ENCODE results near the gene PPP1R10.

Gene PPP1R10

DNA sequence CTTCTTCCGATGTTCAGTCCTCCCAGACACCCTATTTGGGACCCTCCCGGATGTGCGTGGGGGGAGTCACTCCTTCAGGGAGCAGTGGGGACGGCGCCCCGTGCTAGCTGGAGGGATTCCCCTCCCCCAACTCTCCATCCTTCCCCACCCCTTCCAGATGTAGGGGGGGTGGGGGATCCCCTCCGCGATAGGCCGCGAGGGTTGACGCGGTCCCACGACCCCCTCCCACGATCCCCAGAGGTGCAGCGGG, 61.3 kb downstream of the PPP1R10 start:
- no peak for DNase-seq

DNA sequence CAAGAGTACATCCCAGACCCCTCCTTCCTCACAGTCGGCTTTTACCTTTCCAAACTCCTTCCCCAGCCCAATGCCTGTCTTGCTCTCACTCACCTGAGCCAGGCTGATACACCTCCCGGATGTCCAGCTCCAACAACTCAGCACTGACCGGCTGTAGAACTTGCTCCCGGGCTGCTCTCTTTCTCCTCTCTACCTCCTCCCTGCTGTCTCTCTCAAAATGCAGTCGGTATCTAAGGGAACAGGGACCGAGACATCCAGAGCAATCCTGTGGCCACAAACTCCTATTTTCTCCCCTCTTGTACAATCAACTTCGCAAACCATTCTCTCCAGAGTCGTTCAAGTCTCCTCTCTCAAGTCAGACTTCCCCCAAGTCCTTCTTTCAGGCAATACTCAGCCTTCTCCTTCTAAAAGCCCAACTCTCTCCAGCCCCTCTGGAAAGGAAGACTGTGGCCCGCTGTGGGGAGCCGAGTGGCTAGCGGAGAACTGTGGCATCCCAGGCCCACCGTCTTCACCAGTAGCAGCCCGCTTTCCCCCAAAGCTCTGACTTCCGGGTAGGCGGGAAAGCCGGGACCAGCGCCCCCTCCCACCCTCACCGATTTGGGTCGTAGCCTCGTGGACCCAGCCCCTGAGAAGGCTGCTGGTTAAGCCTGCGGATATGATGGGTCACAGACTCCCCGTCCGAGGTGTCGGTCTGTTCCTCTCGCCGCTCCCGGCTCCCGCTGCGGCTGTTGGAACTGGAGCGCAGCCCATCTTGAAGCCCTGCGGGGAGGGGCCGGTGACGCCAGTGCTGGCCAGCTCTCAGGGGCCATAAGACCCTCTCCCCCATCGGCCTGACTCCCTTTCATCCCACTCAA, 61.9 kb downstream of the PPP1R10 start:
- no peak for DNase-seq

DNA sequence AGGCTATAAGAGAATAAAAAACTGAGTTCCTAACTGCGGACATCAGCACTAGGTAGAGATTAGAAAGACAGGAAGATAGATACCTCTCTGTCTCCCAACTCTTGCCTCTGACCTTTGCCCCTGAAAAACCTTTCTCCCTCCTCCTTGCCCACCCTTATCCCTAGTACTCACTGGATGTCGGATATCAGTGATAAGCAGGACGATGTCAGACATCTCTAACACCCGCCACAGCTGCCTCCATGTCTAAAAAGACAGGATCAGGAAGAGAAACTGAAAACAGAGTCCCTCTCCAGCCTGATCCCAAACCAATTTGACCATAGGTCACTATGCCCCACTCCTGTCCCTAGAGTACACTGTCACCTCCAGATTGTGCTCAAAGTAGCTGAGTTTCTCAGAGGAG, 62.6 kb downstream of the PPP1R10 start:
- DNase-seq = no peak
